Osteoblast (primary cell): Measurements from ENCODE around the gene SPRTN. TPM values are rescaled to one million over a fixed set of nuclear protein-coding genes. Genes with fewer than 3 reads are reported as not detected.

Source experiments
- DNase-seq: peaks from one replicate; pipeline ENCODE4 v3.0.0; 2011; ENCODE audit warnings: low spot score, mixed read lengths; ENCODE audit not compliant: insufficient read length; ENCODE audit errors: missing footprints
- H2AFZ ChIP-seq: 2 replicates; pipeline ENCODE4 v1.6.0; 2011; ENCODE audit warnings: mild to moderate bottlenecking, low read length
- H3K27ac ChIP-seq: 2 replicates; pipeline ENCODE4 v1.5.1; 2011; ENCODE audit warnings: mild to moderate bottlenecking, low read depth, low read length, moderate library complexity
- H3K27me3 ChIP-seq: 2 replicates; pipeline ENCODE4 v1.6.0; 2012; ENCODE audit warnings: mild to moderate bottlenecking, control low read depth, inconsistent platforms, low read length, moderate library complexity; ENCODE audit not compliant: insufficient read depth
- H3K36me3 ChIP-seq: 2 replicates; pipeline ENCODE4 v1.5.1; 2011; ENCODE audit warnings: mild to moderate bottlenecking, low read length, control low read depth, moderate library complexity; ENCODE audit not compliant: insufficient read depth
- H3K4me1 ChIP-seq: 2 replicates; pipeline ENCODE4 v1.5.1; 2011; ENCODE audit warnings: mild to moderate bottlenecking, low read length, control low read depth, moderate library complexity; ENCODE audit not compliant: insufficient read depth
- H3K4me2 ChIP-seq: 2 replicates; pipeline ENCODE4 v1.6.0; 2011; ENCODE audit warnings: mild to moderate bottlenecking, low read length; ENCODE audit not compliant: insufficient read depth
- H3K4me3 ChIP-seq: fragments of 200-600 bp; sonication (generic); 3 replicates; pipeline ENCODE4 v1.5.1; 2012; ENCODE audit warnings: mild to moderate bottlenecking, low read length, inconsistent platforms; ENCODE audit not compliant: insufficient read depth
- H3K79me2 ChIP-seq: 2 replicates; pipeline ENCODE4 v1.6.0; 2012; ENCODE audit warnings: mild to moderate bottlenecking, low read length, control low read depth, inconsistent platforms; ENCODE audit not compliant: insufficient read depth
- H3K9me3 ChIP-seq: 2 replicates; pipeline ENCODE4 v1.5.1; 2011; ENCODE audit warnings: low read depth, low read length, control low read depth
- H4K20me1 ChIP-seq: 2 replicates; pipeline ENCODE4 v1.6.0; 2012; ENCODE audit warnings: mild to moderate bottlenecking, low read length, control low read depth; ENCODE audit not compliant: insufficient read depth
- total RNA-seq: library from RNA; depleted of rRNA; stranded (reverse); fragments of >200 nt; gene quantifications from 2 replicates; pipeline ENCODE4 v1.2.3, GENCODE V29; 2012
- TF ChIP-seq, protein P1 (sequence below): IDR thresholded peaks from 2 replicates; pipeline ENCODE4 v1.5.1; 2011; ENCODE audit warnings: mild to moderate bottlenecking, low read depth, low read length, moderate library complexity; ENCODE audit errors: extremely low read depth

Gene SPRTN
- total RNA-seq, 1 donor, result 17.0 TPM

GRCh38 chr1:231335663-231336602 lies 2.2 kb upstream of the SPRTN start:
- Histone ChIP-seq H3K79me2 (peaks cover 76% of the 10 kb centered on the region), H3K9me3 (no peaks in the 10 kb centered on the region), H3K36me3 (no peaks in the 10 kb centered on the region), H3K4me1 (peaks cover 40% of the 10 kb centered on the region), H3K4me2 (peak overlapping the region; percentile 98), H3K27ac (peak overlapping the region; percentile 97), H3K4me3 (peak overlapping the region; percentile 95), H2AFZ (no peak overlapping the region), H3K27me3 (no peaks in the 10 kb centered on the region), H4K20me1 (peaks cover 53% of the 10 kb centered on the region)
- TF ChIP-seq, protein P1, sequence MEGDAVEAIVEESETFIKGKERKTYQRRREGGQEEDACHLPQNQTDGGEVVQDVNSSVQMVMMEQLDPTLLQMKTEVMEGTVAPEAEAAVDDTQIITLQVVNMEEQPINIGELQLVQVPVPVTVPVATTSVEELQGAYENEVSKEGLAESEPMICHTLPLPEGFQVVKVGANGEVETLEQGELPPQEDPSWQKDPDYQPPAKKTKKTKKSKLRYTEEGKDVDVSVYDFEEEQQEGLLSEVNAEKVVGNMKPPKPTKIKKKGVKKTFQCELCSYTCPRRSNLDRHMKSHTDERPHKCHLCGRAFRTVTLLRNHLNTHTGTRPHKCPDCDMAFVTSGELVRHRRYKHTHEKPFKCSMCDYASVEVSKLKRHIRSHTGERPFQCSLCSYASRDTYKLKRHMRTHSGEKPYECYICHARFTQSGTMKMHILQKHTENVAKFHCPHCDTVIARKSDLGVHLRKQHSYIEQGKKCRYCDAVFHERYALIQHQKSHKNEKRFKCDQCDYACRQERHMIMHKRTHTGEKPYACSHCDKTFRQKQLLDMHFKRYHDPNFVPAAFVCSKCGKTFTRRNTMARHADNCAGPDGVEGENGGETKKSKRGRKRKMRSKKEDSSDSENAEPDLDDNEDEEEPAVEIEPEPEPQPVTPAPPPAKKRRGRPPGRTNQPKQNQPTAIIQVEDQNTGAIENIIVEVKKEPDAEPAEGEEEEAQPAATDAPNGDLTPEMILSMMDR, result no peak
- DNase-seq, result peak; percentile 56

- Histone ChIP-seq H3K36me3 (peaks cover 3% of the 10 kb centered on the region), H4K20me1 (peaks cover 53% of the 10 kb centered on the region), H3K27me3 (no peaks in the 10 kb centered on the region), H3K79me2 (peaks cover 84% of the 10 kb centered on the region), H3K27ac (peak overlapping the region; percentile 97), H3K4me1 (peaks cover 40% of the 10 kb centered on the region), H2AFZ (peak overlapping the region; percentile 98), H3K4me2 (peak overlapping the region; percentile 98), H3K9me3 (no peaks in the 10 kb centered on the region), H3K4me3 (peak overlapping the region; percentile 95)
- peak; percentile 74 for DNase-seq
- TF ChIP-seq, protein P1, result no peak
Observed at GRCh38 chr1:231337043-231337471, 1.0 kb upstream of the SPRTN start.

DNA sequence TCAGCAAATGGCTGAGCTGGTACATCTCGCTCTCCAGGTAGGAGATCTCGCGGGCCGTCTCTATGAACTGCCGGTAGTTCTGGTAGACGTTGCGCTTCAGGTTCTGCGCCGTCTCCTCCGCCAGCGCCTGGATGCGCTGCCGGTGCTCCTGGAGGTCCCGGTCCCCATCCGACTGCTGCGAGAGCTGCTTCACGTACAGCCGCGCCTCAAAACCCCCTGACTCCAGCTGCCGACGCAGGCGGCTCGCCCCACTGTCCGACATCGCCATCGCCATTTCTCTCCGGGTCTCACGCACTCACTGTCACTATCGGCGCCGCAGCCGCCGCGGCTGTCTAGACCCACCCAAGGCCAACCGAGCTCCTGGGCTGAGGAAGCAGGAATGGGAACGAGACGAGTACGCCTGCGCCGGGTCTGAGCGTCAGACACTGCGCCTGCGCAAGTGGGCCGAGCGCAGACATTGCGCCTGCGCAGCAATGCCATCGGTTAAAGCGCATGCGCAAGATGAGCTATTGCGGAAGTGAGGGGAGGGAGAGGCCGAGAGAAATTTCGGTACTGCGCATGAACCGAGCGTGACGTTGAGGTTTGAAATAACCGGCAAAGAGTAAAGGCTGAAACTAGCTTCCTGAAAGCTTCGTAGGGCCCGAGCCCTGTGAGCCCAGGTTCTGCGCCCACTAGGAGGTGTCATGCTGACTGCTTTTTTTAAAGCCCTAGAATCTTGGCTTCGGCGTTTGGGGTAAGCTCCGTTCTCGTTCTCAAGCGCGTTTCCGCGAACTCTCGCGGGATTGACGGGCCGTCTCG lies 422 bp upstream of the SPRTN start, which contains the start of gene EXOC8:
EXOC8 (minus strand) TSS at position 381 of the 798 bp plus-strand sequence; CDS start at position 274, 107 bp downstream.
- peak within 1 kb of the TSS; percentile 97 for H3K27ac ChIP-seq
- peaks cover 50% of the 10 kb centered on the region for H4K20me1 ChIP-seq
- TF ChIP-seq, protein P1, result no peak
- H2AFZ ChIP-seq, result peak within 1 kb of the TSS; percentile 98
- H3K79me2 ChIP-seq, result peaks cover 87% of the 10 kb centered on the region
- peak within 1 kb of the TSS; percentile 98 for H3K4me2 ChIP-seq
- no peaks in the 10 kb centered on the region for H3K27me3 ChIP-seq
- DNase-seq, result peak; percentile 96
- no peaks in the 10 kb centered on the region for H3K9me3 ChIP-seq
- H3K4me3 ChIP-seq, result peak within 1 kb of the TSS; percentile 95
- peaks cover 40% of the 10 kb centered on the region for H3K4me1 ChIP-seq
- H3K36me3 ChIP-seq, result peaks cover 4% of the 10 kb centered on the region
